ENCODE results near the gene SLC39A9.
"Not testable (repeated sequence)": the region's sequence is repeated elsewhere in the genome, so short reads cannot be mapped to it uniquely, and the experiment has no call there.

Gene SLC39A9

DNA sequence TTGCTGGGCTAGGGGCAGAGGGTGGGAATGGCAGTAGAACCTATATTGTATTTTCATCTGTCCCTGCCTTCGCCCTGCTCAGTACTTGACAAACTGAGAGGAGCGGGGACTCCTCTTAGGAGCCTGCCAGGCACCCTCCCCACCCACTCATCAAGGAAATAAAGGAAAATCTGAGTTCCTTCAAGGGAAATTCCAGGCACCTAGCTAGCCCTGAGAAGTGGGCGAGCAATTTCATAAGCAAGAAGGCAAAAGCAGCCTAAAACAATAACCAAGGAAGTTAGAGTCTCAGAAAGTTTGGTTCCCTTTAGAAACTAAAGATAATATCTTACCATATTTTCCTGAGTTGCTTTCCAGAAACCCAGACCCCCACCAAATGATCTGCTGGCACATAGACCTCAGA lies 75.5 kb downstream of the SLC39A9 start:
- DNase-seq (ENCODE audit: low read depth in 2 of 2, low spot score in 1 of 2): no peak

DNA sequence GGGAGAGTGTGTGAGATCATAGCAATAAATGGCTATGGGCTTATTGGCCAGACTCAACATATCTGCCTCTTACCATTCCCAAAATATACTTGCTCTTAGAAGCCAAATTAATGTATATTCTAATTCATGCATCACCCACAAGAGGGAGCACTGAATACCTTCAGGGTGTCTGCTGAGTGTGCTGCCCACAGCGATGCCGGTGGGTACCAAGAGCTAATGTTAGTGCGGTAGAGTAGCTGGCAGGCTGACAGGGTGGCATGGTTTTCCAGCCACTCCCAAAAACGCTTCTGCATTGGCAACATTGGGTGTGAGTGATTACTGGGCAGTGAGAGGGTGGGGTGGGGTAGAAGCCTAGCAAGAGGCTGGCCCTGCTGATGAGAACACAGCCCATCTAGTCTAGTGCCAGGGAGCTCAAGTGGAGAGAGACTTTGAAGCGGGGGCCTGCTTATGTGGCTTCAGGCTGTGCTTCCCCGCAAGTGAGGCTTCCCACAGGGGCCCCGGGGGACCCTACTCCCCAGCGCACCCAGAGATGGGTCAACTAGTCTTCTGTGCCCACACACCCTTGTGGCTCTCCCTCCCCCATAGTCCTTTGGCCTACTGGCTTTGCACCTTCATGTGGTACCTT lies 76.8 kb downstream of the SLC39A9 start:
- no peak for DNase-seq (ENCODE audit: low read depth in 2 of 2, low spot score in 1 of 2)

GRCh38 chr14:69476824-69477450 lies 78.4 kb downstream of the SLC39A9 start:
- DNase-seq (ENCODE audit: low read depth in 2 of 2, low spot score in 1 of 2): not testable (repeated sequence)

DNA sequence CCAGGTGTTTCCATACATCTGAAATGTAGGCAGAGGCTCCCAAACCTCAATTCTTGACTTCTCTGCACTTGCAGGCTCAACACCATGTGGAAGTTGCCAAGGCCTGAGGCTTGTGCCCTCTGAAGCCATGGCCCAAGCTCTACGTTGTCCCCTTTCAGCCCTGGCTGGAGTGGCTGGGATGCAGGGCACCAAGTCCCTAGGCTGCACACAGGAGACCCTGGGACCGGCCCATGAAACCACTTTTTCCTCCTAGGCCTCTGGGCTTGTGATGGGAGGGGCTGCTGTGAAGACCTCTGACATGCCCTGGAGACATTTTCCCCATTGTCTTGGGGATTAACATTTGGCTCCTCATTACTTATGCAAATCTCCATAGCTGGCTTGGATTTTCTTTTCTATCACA lies 79.6 kb downstream of the SLC39A9 start:
- not testable (repeated sequence) for DNase-seq (ENCODE audit: low read depth in 2 of 2, low spot score in 1 of 2)

GRCh38 chr14:69479696-69480095 lies 81.2 kb downstream of the SLC39A9 start:
- no peak for DNase-seq (ENCODE audit: low read depth in 2 of 2, low spot score in 1 of 2)

DNA sequence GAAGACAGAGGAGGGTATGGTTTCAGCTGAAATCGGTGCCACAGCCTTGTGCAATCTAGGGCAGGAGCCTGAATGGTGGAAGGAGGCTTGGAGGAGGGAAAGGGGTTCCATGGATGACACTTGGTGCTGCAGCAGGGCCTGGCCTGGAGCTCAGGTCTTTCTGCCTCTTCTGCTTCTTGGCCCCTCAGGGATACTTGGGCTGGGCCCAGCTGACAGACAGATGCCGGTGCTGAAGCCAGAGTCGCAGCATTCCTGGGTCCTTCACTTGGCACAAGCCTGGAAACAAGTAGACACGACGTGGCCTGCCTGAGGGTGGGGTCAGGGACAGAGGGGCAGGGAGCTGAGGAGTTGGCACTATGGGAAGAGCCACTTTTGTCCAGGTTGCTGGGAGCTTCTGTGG lies 81.6 kb downstream of the SLC39A9 start:
- DNase-seq (ENCODE audit: low read depth in 2 of 2, low spot score in 1 of 2): no peak

DNA sequence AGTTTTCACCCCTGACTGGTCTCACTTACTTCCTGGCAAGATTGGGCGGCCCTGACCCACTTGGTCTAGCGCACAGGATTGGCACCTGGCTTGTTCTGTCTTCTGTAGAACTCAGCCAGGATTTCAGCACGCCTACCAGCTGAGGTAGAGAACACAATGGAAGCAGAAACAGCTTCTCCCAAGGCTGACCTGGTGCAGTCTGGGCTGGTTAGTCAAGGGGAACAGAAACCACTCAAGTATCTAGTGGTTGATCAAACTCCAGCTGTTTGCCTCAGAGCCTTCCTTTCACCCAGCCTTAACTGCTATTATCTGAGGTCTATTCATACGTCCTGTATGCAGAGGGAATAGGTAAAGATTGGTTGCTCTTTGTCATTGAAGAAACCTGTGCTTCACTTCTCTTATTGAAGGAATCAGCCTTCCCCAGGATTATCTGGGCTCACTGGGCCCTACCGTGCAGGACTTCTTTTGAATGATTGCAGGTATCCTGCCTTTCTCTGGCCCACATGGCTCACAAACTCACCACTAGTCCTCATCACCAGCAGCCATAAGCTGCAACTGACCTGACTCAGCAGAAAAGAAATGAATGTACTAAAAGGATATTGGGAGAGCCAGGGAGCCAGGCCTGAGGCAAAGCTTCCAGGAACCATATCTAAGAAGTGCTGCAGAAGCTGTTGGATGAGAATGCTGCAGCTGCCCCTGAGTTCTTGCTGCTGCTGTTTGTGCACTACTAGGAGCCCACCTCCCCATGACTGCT lies 83.5 kb downstream of the SLC39A9 start:
- no peak for DNase-seq (ENCODE audit: low read depth in 2 of 2, low spot score in 1 of 2)

DNA sequence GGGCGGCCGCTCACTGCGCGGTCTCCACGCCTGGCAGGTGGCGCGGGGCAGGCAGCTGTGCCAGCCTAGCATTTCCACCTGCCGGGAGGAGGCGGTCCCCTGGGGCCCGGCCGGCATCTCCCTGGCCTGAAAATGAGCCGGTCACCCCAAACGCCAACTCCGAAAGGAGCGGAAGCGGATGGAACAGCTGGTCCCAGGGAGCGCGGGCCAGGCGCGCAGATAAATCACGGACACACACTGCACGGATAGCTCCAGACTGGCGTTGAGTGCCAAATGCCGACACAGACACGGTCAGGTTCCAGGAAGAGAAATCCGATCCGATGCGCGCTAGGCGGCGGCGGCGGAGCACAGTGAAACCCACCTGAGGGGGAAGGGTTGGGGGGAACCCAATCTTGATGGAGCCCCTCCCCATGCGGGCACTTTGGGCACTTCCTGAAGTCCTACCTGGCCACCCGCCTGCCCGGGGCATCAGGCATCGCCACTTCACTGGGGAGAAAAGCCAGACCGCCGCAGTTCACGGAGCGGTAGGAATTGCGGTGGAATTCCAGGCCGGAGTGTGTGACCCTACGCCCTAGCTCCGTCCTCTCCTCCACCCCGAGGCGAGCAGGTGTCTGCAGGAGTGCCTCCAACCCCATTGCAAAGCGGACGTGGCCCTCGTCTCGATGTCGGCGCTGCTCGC lies 85.4 kb downstream of the SLC39A9 start:
- DNase-seq (ENCODE audit: low read depth in 2 of 2, low spot score in 1 of 2): no peak

DNA sequence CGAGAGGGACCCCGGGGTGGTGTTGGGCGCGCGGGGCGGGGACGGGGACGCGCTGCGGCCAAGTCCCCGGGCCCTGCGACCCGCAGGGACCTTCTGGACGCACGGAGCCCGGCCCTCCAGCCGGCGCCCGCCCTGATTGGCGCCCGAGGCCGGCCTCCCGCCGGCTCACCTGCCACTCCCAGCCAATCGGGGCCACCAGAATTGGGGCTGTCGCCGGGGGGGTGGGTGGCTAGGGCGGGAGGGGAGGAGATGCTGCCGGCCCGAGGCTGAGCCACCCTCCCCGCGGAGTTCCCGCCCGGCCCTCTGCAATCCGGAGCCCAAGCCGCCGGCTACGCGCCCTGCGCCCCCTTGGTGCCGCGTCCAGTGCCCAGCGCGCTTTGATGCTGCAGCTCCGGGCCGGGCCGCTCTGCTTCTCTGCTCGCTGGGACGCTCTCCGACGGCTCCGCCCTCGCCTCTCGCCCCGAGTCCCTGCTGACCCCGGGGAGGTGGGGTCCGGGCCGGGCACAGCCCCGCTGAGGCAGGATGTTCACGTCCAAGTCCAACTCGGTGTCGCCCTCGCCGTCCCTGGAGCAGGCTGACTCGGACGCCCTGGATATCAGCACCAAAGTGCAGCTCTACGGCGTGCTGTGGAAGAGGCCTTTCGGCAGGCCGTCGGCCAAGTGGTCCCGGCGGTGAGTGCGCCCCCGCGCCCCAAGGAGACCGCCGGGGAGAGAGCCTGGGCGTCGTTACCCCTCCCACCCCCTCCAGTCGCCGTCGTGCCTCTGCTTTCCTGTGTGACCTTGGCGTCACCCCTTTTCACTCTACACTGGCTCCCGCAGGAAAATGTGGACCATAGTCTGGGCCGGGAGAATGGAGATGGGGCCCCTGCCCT lies 86.2 kb downstream of the SLC39A9 start, which contains the start of gene PLEKHD1:
Gene PLEKHD1, plus strand, starts transcription at position 285 of the 871 bp plus-strand sequence. Its CDS starts 238 bp downstream, at position 523.
- DNase-seq (ENCODE audit: low read depth in 2 of 2, low spot score in 1 of 2): no peak

- no peak for DNase-seq (ENCODE audit: low read depth in 2 of 2, low spot score in 1 of 2)
These were observed 86.8 kb downstream of the SLC39A9 start for GRCh38 chr14:69485315-69485660.

DNA sequence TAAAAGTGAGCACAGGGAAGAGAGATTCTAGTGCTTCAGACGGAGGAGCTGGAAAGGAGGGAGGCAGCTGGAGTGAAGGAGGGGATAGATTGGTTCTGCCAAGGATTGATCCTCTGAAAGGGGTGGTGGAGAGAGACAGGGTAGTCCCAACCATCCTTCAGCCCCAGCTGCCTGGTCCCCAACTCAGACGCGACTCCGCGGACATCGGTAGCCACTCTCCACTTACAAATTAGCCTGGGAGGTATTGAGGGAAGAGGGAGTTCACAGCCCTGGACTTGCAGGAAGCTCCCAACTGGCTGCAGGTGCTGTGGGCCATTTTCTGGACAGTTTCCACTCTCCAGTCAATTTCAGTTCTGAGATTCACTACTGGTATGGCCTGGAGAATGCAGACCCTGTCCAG lies 87.2 kb downstream of the SLC39A9 start:
- DNase-seq (ENCODE audit: low read depth in 2 of 2, low spot score in 1 of 2): no peak

DNA sequence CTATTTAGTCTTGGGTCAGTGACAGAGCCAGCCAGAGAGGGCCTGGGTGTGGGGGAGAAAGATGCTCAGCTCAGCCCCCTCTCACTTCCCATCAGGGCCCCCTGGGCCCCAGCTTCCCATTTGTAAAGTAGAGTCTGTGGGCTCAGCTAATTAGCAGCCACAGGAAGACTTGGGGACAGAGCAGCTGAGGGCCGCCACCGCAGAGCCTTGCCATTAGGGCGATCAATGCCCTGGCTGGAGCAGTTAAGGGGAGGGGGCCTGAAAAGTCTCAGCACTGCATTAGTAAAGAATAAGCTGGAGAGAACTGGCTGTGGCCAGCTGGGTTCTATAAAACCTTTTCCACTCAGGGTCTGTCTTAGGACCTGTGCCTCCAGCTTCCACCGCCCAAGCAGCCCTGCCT lies 88.7 kb downstream of the SLC39A9 start:
- no peak for DNase-seq (ENCODE audit: low read depth in 2 of 2, low spot score in 1 of 2)

- DNase-seq (ENCODE audit: low read depth in 2 of 2, low spot score in 1 of 2): no peak
These were observed 89.3 kb downstream of the SLC39A9 start for GRCh38 chr14:69487771-69488170.

DNA sequence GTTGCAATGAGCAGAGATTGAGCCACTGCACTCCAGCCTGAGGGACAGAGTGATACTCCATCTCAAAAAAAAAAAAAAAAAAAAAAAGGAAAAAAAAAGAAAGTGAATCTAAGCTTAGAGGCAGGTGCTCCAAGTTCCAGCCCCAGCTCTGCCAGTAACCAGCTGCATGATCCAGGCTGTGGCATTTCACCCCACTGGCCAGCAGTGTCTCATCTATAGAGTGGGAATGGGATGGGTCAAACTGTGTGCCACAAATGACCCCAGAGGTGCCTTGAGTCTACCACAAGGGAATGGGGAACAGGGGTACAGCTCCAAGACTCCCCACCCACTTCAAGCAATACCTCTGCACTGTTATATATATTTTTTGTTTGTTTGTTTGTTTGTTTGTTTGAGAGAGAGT lies 91.0 kb downstream of the SLC39A9 start:
- DNase-seq (ENCODE audit: low read depth in 2 of 2, low spot score in 1 of 2): no peak

DNA sequence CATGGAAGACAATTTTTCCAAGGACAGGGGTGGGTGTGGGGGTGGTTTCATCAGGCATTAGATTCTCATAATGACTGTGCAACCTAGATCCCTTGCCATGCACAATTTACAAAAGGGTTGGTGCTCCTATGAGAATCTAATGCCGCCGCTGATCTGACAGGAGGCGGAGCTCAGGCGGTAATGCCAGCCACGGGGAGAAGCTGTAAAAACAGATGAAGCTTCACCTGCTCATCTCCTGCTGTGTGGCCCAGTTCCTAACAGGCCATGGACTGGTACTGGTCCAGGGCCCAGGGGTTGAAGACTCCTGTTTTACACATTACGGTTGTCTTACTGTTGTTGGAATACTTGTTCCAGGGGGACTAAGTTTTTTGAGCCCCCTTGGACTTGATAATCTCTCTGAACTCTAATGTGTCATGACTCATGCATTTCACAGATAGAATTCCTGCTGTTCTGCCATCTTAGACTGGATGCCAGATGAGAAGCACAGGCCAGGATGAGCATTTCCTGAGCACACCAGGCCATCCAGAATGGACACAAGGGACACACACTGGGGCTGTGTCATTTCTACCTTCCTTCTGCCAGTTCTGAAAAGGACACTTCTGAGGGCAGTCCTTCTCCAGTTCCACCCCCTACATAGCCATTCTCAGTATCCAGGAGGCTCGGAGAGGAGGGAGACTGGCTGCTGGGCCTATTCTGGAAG lies 91.9 kb downstream of the SLC39A9 start:
- DNase-seq (ENCODE audit: low read depth in 2 of 2, low spot score in 1 of 2): no peak

GRCh38 chr14:69491193-69491592 lies 92.7 kb downstream of the SLC39A9 start:
- no peak for DNase-seq (ENCODE audit: low read depth in 2 of 2, low spot score in 1 of 2)

DNA sequence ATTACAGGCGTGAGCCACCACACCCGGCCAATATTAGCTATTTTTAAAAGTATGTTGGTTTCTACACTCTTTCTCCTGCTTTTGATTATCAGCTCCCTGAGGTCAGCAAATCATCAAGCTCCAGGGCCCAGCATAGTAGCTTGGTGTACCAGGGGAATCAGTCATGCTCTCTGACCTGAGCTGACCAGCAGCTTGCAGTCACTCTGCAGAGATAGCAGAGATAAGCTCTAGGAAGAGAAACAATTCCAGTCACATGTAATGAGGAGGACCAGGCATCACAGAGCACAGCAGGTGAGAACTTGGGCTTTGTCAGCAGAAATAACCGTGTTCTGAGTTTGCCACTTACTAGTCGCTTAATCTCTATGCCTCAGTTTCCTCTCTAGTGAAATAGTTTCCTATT lies 94.5 kb downstream of the SLC39A9 start:
- no peak for DNase-seq (ENCODE audit: low read depth in 2 of 2, low spot score in 1 of 2)

DNA sequence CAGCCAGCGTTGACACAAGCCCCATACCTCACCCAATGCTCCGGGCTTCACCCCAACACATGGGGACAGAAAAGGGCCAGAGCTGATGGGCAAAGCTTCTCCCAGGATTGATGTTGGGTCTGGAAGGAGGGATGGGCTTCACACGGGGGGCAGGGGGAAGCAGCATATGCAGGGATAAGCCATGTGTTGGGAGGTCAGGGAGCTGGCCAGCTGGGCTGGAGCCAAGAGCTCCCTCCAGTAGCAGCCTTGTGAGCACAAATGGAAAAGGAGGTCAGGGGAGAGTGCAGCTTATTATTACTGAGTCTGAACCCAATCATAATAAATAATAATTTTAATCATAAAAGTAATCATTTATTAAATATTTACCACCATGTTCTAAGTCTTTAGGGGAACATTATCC lies 95.3 kb downstream of the SLC39A9 start:
- DNase-seq (ENCODE audit: low read depth in 2 of 2, low spot score in 1 of 2): no peak

DNA sequence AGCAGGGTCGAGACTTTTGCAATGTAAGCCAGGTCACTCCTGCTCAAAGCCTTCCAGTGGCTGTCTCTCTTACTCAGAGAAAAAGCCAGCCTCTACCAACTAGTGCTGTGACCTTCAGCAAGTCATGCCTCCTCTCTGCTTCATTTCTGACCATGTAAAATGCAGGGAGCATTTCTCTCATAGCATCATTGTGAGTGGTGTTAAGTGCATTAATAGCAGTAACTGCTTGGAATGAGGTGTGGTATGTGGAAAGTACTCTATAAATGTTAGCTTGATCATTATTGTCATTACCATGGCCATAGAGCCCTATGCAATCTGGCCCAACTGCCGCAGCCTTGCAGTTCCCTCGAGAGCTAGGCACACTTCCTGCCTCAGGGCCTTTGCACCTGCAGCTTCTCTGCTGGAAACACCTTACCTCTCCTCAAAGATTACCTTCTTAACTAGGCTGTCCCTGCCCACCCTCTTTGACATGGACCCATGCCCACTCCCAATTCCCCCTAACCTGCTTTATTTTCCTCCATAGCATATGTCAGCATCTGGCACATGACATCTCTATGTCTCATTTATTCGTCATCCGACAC lies 96.9 kb downstream of the SLC39A9 start:
- DNase-seq (ENCODE audit: low read depth in 2 of 2, low spot score in 1 of 2): no peak

DNA sequence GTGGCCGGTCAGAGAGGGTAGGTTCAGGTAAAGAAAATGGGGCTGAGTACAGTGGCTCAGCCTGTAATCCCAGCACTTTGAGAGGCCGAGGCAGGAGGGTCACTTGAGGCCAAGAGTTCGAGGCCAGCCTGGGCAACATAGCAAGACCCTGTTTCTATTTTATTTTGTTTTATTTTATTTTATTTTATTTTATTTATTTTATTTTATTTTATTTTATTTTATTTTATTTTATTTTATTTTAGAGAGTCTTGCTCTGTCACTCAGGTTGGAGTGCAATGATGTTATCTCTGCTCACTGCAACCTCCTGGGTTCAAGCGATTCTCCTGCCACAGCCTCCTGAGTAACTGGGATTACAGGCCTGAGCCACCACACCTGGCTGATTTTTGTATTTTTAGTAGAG lies 99.4 kb downstream of the SLC39A9 start:
- DNase-seq (ENCODE audit: low read depth in 2 of 2, low spot score in 1 of 2): not testable (repeated sequence)
